OCI-LY7 (cell line): ENCODE data around the gene ARHGAP6. TPM values are rescaled to one million over a fixed set of nuclear protein-coding genes. Genes with fewer than 3 reads are reported as not detected.

ENCODE experiments used
- BruUV-seq: library from RNA; stranded (reverse); fragments of 400-500 nt; replicated peaks from 2 replicates; lab custom pipeline; 2021; lab: Mats Ljungman, UMichigan
- CTCF ChIA-PET: fragments of 300-600 bp; sonication (Branson Sonifier 250); formaldehyde crosslinking; loops from one replicate; lab custom pipeline; 2022; ENCODE audit warnings: antibody characterized with exemption; ENCODE audit not compliant: unreplicated experiment; lab: Charles Lee
- POLR2A ChIA-PET: fragments of 300-600 bp; sonication (Branson Sonifier 250); formaldehyde crosslinking; loops from one replicate; lab custom pipeline; 2022; ENCODE audit warnings: antibody characterized with exemption; lab: Charles Lee
- DNase-seq: peaks from one replicate; pipeline ENCODE4 v3.0.0-alpha.2; 2015; ENCODE audit warnings: low spot score
- H2AFZ ChIP-seq: fragments of 200-600 bp; sonication (generic), shearing (Covaris generic); 2 replicates; pipeline ENCODE4 v1.6.1; 2014; ENCODE audit warnings: mild to moderate bottlenecking, antibody characterized with exemption, low read length, moderate library complexity
- H3K27ac ChIP-seq: fragments of 200-600 bp; sonication (generic); 2 replicates; pipeline ENCODE4 v1.5.1; 2014; ENCODE audit warnings: mixed run types, low read depth, mild to moderate bottlenecking, moderate library complexity, low read length, inconsistent platforms; ENCODE audit not compliant: poor library complexity, severe bottlenecking
- H3K36me3 ChIP-seq: fragments of 200-600 bp; sonication (generic); 2 replicates; pipeline ENCODE4 v1.6.1; 2014; ENCODE audit warnings: mild to moderate bottlenecking, antibody characterized with exemption, low read length, moderate library complexity, mixed read lengths; ENCODE audit not compliant: insufficient read depth
- H3K4me1 ChIP-seq: fragments of 200-600 bp; sonication (generic); 2 replicates; pipeline ENCODE4 v1.5.1; 2014; ENCODE audit warnings: mild to moderate bottlenecking, low read length; ENCODE audit not compliant: insufficient read depth, poor library complexity, severe bottlenecking
- H3K4me2 ChIP-seq: fragments of 200-600 bp; sonication (generic); 2 replicates; pipeline ENCODE4 v1.6.1; 2014; ENCODE audit warnings: mild to moderate bottlenecking, low read length
- H3K4me3 ChIP-seq: fragments of 200-600 bp; sonication (generic); 2 replicates; pipeline ENCODE4 v1.5.1; 2014; ENCODE audit warnings: mild to moderate bottlenecking, low read depth, low read length; ENCODE audit not compliant: poor library complexity, severe bottlenecking
- H3K79me2 ChIP-seq: fragments of 200-600 bp; sonication (generic); 2 replicates; pipeline ENCODE4 v1.6.1; 2016; ENCODE audit warnings: low read depth, mild to moderate bottlenecking, low read length, moderate library complexity, mixed read lengths; ENCODE audit not compliant: insufficient read depth
- H3K9me2 ChIP-seq: fragments of 200-600 bp; sonication (generic); 2 replicates; pipeline ENCODE4 v1.6.1; 2016; ENCODE audit warnings: mild to moderate bottlenecking, low read length, mixed read lengths; ENCODE audit not compliant: insufficient read depth
- H3K9me3 ChIP-seq: fragments of 200-600 bp; sonication (generic); 2 replicates; pipeline ENCODE4 v1.6.1; 2014; ENCODE audit warnings: mild to moderate bottlenecking, mixed run types, low read length, mixed read lengths
- H4K20me1 ChIP-seq: fragments of 200-600 bp; sonication (generic); 2 replicates; pipeline ENCODE4 v1.6.1; 2014; ENCODE audit warnings: mild to moderate bottlenecking, antibody characterized with exemption, low read length, moderate library complexity, mixed read lengths; ENCODE audit not compliant: insufficient read depth
- EZH2phosphoT487 ChIP-seq: fragments of 200-600 bp; sonication (generic); IDR thresholded peaks from 2 replicates; pipeline ENCODE4 v1.6.1; 2018; ENCODE audit warnings: low read depth, borderline replicate concordance, mild to moderate bottlenecking, mixed run types, antibody characterized with exemption, low read length, moderate library complexity, mixed read lengths
- intact Hi-C: fragments of 100-400 bp; cut with micrococcal nuclease; formaldehyde crosslinking; loops from one replicate; pipeline ENCODE4 v1.10.0; 2022; ENCODE audit not compliant: unreplicated experiment
- total RNA-seq, 2 experiments: library from RNA; depleted of rRNA in 1 of 2; stranded (reverse); fragments of >200 nt in 1 of 2; shearing (Covaris generic) in 1 of 2; gene quantifications; 2 replicates each; pipeline ENCODE4 v1.2.3, GENCODE V29; 2014 to 2022
- TF ChIP-seq, protein P1 (sequence below): fragments of 200-600 bp; sonication (generic); conservative IDR thresholded peaks from 2 replicates; pipeline ENCODE4 v1.5.1; 2014; ENCODE audit warnings: mild to moderate bottlenecking, antibody characterized with exemption, low read length, moderate library complexity, mixed read lengths

Gene ARHGAP6
- total RNA-seq, 2 experiments from 2014 or later, result not detected

DNA sequence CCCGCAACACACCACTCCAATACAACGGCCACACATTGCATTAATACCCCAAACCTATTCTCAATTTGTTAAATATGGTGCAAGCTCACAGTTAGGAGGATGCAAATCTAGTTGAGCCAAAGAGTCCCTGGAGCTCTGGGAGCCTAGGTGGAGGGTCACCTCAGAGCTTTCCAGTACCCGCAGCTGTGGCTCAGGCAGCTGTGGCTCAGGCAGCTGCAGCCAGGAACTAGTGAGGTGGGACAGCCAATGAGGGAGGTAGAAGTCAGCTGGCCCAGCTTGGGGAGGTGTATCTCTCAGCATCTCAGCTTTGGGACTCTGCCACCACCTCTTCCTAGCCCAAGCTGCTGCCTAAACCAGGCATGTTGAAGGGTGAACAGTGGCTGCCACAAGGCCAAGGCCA, 36.7 kb upstream of the ARHGAP6 start:
- intact Hi-C loops, result no loop called here
- H3K36me3 ChIP-seq, result no peaks in the 10 kb centered on the region
- H3K27ac ChIP-seq, result no peak overlapping the region
- no peaks in the 10 kb centered on the region for H4K20me1 ChIP-seq
- no peaks in the 10 kb centered on the region for H3K9me3 ChIP-seq
- H3K9me2 ChIP-seq, result no peaks in the 10 kb centered on the region
- H3K4me2 ChIP-seq, result no peak overlapping the region
- no peak for TF ChIP-seq EZH2phosphoT487
- TF ChIP-seq, protein P1, sequence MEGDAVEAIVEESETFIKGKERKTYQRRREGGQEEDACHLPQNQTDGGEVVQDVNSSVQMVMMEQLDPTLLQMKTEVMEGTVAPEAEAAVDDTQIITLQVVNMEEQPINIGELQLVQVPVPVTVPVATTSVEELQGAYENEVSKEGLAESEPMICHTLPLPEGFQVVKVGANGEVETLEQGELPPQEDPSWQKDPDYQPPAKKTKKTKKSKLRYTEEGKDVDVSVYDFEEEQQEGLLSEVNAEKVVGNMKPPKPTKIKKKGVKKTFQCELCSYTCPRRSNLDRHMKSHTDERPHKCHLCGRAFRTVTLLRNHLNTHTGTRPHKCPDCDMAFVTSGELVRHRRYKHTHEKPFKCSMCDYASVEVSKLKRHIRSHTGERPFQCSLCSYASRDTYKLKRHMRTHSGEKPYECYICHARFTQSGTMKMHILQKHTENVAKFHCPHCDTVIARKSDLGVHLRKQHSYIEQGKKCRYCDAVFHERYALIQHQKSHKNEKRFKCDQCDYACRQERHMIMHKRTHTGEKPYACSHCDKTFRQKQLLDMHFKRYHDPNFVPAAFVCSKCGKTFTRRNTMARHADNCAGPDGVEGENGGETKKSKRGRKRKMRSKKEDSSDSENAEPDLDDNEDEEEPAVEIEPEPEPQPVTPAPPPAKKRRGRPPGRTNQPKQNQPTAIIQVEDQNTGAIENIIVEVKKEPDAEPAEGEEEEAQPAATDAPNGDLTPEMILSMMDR, result no peak
- ChIA-PET CTCF (no interaction called here), POLR2A (no interaction called here)
- no TSS peak for BruUV-seq
- no peaks in the 10 kb centered on the region for H3K79me2 ChIP-seq
- no peak overlapping the region for H3K4me3 ChIP-seq
- no peaks in the 10 kb centered on the region for H3K4me1 ChIP-seq
- DNase-seq, result no peak
- H2AFZ ChIP-seq, result no peak overlapping the region

DNA sequence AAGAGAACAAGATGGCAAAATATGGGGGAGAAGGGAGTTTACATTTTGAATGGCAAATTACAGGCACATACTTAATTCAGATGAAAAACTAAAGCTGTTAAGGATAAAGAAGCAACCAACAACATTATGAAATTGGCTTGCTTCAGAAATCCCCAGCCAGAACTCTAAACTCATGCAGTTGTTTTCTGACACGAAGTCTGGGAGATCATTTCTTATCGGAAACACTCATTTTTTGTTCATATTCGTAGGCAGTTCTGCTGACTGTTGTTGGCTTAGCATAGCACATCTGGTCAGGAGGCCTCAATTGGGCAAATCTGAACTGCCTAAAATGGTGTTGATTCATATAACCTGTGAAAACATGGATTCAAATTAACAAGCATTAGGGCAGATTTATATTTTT, 33.0 kb upstream of the ARHGAP6 start:
- Histone ChIP-seq H3K4me3 (no peak overlapping the region), H3K79me2 (no peaks in the 10 kb centered on the region), H3K9me2 (no peaks in the 10 kb centered on the region), H3K27ac (no peak overlapping the region), H3K4me1 (no peaks in the 10 kb centered on the region), H3K4me2 (no peak overlapping the region), H2AFZ (no peak overlapping the region), H4K20me1 (no peaks in the 10 kb centered on the region), H3K9me3 (no peaks in the 10 kb centered on the region), H3K36me3 (no peaks in the 10 kb centered on the region)
- intact Hi-C loops, result no loop called here
- no TSS peak for BruUV-seq
- POLR2A ChIA-PET, result no interaction called here
- no peak for TF ChIP-seq EZH2phosphoT487
- TF ChIP-seq, protein P1, result no peak
- CTCF ChIA-PET, result no interaction called here
- no peak for DNase-seq

DNA sequence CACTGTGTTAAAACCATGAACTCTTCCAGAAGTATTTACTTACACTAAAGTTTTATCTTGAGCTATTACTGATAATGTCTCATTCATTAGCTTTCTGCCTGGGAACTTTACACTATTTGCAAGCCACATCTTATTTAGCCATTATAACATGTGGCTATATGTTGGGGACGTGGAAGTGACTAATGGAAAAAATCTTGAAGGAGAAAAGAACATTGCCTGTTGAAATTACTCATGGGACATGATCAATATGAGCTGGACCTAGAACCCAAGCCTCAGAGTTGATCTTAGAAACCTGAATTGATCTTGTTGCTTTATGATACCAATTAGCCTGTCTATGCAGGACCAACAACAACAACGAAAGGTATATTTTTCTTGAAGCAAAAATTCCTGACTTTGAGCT, 22.5 kb upstream of the ARHGAP6 start:
- Histone ChIP-seq H3K4me1 (no peaks in the 10 kb centered on the region), H3K27ac (no peak overlapping the region), H4K20me1 (no peaks in the 10 kb centered on the region), H3K79me2 (no peaks in the 10 kb centered on the region), H3K9me3 (no peaks in the 10 kb centered on the region), H3K9me2 (no peaks in the 10 kb centered on the region), H3K36me3 (no peaks in the 10 kb centered on the region), H3K4me2 (no peak overlapping the region), H2AFZ (no peak overlapping the region), H3K4me3 (no peak overlapping the region)
- intact Hi-C loops, result no loop called here
- no peak for DNase-seq
- ChIA-PET CTCF (no interaction called here), POLR2A (no interaction called here)
- no TSS peak for BruUV-seq
- no peak for TF ChIP-seq EZH2phosphoT487
- TF ChIP-seq, protein P1, result no peak
